Measurements from ENCODE around the gene CDC25A.

CDC25A gene

DNA sequence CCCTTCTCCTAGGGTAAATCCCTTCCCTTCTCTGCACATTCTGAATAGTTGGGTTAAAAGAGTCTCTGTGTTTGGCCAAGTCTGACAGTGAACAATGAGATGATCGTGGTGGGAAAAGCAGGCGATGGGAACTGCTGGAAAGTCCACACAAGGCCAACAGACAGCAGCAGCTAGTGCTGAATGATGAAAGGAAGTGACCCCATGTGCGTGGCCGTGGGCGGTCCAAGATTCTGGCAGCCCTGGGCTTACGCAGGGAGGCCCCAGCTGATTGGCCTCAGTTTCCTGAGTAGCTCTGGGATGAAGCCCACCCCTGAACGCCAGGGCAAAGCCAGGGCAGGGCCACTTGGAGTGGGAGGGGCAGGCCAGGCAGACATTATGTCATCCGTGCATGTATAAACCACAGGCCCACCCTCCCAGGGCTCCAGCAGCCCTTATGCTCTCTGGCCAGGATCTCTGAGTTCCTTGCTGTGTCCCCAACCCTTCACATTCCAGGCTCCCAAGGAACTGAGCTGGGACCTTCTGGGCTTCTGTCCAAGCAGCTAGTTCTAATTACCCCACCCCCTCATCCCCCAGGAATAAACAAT lies 57.8 kb downstream of the CDC25A start:
- in situ Hi-C loops (cut with HindIII; ENCODE audit: low pct_ligation_motif_present, low sequenced_read_pairs): no loop called here
- no peaks in the 10 kb centered on the region for H3K27me3 ChIP-seq (replicated peaks)
- peak; percentile 94 for DNase-seq
- H3K36me3 ChIP-seq (replicated peaks): no peaks in the 10 kb centered on the region
- H3K27ac ChIP-seq: peak overlapping the region; percentile 81
- no peak overlapping the region for H3K4me3 ChIP-seq (ENCODE audit: low read depth, low read length)
- TF ChIP-seq CTCF (IDR thresholded peaks at IDR 0.05; ENCODE audit: low read depth, low read length, missing control alignments): no peak

- no peak for TF ChIP-seq CTCF (IDR thresholded peaks at IDR 0.05; ENCODE audit: low read depth, low read length, missing control alignments)
- Histone ChIP-seq H3K27me3 (replicated peaks) (no peaks in the 10 kb centered on the region), H3K27ac (peak overlapping the region; percentile 81), H3K4me3 (ENCODE audit: low read depth, low read length) (no peak overlapping the region), H3K36me3 (replicated peaks) (no peaks in the 10 kb centered on the region)
- in situ Hi-C loops (cut with HindIII; ENCODE audit: low pct_ligation_motif_present, low sequenced_read_pairs): no loop called here
- DNase-seq: peak; percentile 1
These were observed 58.3 kb downstream of the CDC25A start for GRCh38 chr3:48129921-48130320.

- in situ Hi-C loops (cut with HindIII; ENCODE audit: low pct_ligation_motif_present, low sequenced_read_pairs): no loop called here
- no peak for TF ChIP-seq CTCF (IDR thresholded peaks at IDR 0.05; ENCODE audit: low read depth, low read length, missing control alignments)
These were observed 59.4 kb downstream of the CDC25A start for GRCh38 chr3:48128774-48129173.

GRCh38 chr3:48125886-48126622 lies 62.2 kb downstream of the CDC25A start:
- no peak for DNase-seq
- Histone ChIP-seq H3K27ac (no peak overlapping the region), H3K36me3 (replicated peaks) (no peaks in the 10 kb centered on the region), H3K4me3 (ENCODE audit: low read depth, low read length) (no peak overlapping the region), H3K27me3 (replicated peaks) (no peaks in the 10 kb centered on the region)
- no peak for TF ChIP-seq CTCF (IDR thresholded peaks at IDR 0.05; ENCODE audit: low read depth, low read length, missing control alignments)
- in situ Hi-C loops (cut with HindIII; ENCODE audit: low pct_ligation_motif_present, low sequenced_read_pairs): no loop called here

More at GRCh38 chr3:48128774-48129173, 59.4 kb downstream of the CDC25A start:
- Histone ChIP-seq H3K27me3 (replicated peaks) (no peaks in the 10 kb centered on the region), H3K4me3 (ENCODE audit: low read depth, low read length) (no peak overlapping the region), H3K27ac (no peak overlapping the region), H3K36me3 (replicated peaks) (no peaks in the 10 kb centered on the region)
- no peak for DNase-seq

DNA sequence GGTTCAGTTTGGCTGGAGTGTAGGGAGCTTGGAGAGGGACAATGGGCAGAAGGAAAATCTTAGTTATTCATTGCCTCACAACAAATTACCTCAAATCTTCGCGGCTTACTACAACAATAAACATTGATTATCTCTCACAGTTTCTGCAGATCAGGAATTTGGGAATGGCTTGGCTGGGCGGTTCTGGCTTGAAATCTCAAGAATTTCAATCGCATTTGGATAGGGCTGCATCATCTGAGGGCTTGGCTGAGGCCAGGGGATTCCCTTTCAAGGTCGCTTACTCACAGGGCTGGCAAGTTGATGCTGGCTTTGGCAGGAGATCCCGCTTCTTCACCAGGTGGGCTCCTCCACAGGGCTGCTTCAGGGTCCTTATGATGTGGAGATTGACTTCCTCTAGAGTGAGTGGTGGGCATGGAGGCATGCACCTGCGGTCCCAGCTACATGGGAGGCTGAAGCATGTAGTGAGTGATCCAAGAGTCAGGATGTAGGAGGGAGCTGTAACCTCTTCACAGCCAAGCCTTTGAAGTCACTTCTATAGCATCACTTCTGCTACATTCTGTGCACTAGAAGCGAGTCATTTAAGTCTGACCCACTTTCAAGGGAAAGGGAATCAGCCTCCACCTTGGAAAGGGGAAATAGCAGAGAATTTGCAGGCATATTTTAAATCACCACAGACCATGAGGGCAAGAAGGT lies 63.1 kb downstream of the CDC25A start:
- TF ChIP-seq CTCF (IDR thresholded peaks at IDR 0.05; ENCODE audit: low read depth, low read length, missing control alignments): no peak
- H3K27ac ChIP-seq: no peak overlapping the region
- peak; percentile 34 for DNase-seq

More for the DNA sequence above, 63.1 kb downstream of the CDC25A start:
- Histone ChIP-seq H3K4me3 (ENCODE audit: low read depth, low read length) (no peak overlapping the region), H3K27me3 (replicated peaks) (no peaks in the 10 kb centered on the region), H3K36me3 (replicated peaks) (no peaks in the 10 kb centered on the region)
- in situ Hi-C loops (cut with HindIII; ENCODE audit: low pct_ligation_motif_present, low sequenced_read_pairs): no loop called here

Data from brain microvascular endothelial cell (primary cell).